Lower leg skin (tissue), 4 donors: ENCODE measurements around the gene ATP5ME. TPM values are rescaled to one million over a fixed set of nuclear protein-coding genes. Genes with fewer than 3 reads are reported as not detected.

Experiments
- DNase-seq, 2 donors: peaks; one replicate each; pipeline ENCODE4 v3.0.0-alpha.2; 2019; ENCODE audit warnings: low spot score in 2 of 2
- H3K4me3 ChIP-seq: fragments of 200-600 bp; sonication (generic); 2 replicates; pipeline ENCODE4 v1.5.1; 2017; ENCODE audit warnings: mild to moderate bottlenecking, low read depth; ENCODE audit not compliant: poor library complexity, severe bottlenecking
- CTCF ChIP-seq, 3 donors: fragments of 450-650 bp; IDR thresholded peaks; one replicate each; pipeline ENCODE4 v1.5.1; 2016; ENCODE audit warnings: antibody characterized with exemption in 3 of 3, mild to moderate bottlenecking in 3 of 3, moderate library complexity in 2 of 3
- POLR2A ChIP-seq, 2 donors: fragments of 450-650 bp; IDR thresholded peaks; one replicate each; pipeline ENCODE4 v1.6.1; 2016 to 2017; ENCODE audit warnings: antibody characterized with exemption in 2 of 2, mild to moderate bottlenecking in 1 of 2, moderate library complexity in 1 of 2
- WGBS, 2 donors: methylation state at CpG; one replicate each; pipeline ENCODE4 v1.1.5; 2018; 5-methylcytosine and 5-hydroxymethylcytosine counted together
- intact Hi-C: fragments of 100-400 bp; cut with DNase I; formaldehyde crosslinking; loops from one replicate; pipeline ENCODE4 v1.15.0; 2023; ENCODE audit warnings: low total_unique reads
- total RNA-seq, 4 donors: library from RNA; depleted of rRNA; stranded (reverse); fragments of >200 nt; gene quantifications; one replicate each; pipeline ENCODE4 v1.1.0, GENCODE V29; 2016

ATP5ME gene
- total RNA-seq, 4 donors from 2014 or later, result 38.2 to 172 (median 140) TPM

- intact Hi-C loops, result no loop called here
- H3K4me3 ChIP-seq, result no peak overlapping the region
- 48 to 78% methylated on average over 16 to 30 of the region's 58 CpGs for WGBS, 2 donors
- no peak for TF ChIP-seq POLR2A (IDR thresholded peaks at IDR 0.05)
- TF ChIP-seq CTCF (IDR thresholded peaks at IDR 0.05), result no peak
- DNase-seq, result peak in 1 of 2 donors; percentile 92
Measured at GRCh38 chr4:681736-682451, 7.8 kb upstream of the ATP5ME start.

- WGBS, 2 donors, result 28% methylated on average over 16 of the region's 62 CpGs; no CpG with 5 or more reads in 1 of the 2 donors
- intact Hi-C loops, result no loop called here
- no peak overlapping the region for H3K4me3 ChIP-seq
- TF ChIP-seq CTCF (IDR thresholded peaks at IDR 0.05), result no peak
- no peak for TF ChIP-seq POLR2A (IDR thresholded peaks at IDR 0.05)
- DNase-seq, result peak in 1 of 2 donors; percentile 96
Measured at GRCh38 chr4:680928-681645, 7.0 kb upstream of the ATP5ME start.

- TF ChIP-seq POLR2A (IDR thresholded peaks at IDR 0.05), result no peak
- TF ChIP-seq CTCF (IDR thresholded peaks at IDR 0.05), result no peak
- WGBS, 2 donors, result 50 to 85% methylated on average over 13 to 16 of the region's 17 CpGs
- no peak overlapping the region for H3K4me3 ChIP-seq
- intact Hi-C loops, result no loop called here
- DNase-seq, result peak in 1 of 2 donors; percentile 90
Measured at GRCh38 chr4:680551-680927, 6.5 kb upstream of the ATP5ME start.

- no peak for DNase-seq
- intact Hi-C loops, result no loop called here
- TF ChIP-seq CTCF (IDR thresholded peaks at IDR 0.05) (no peak), POLR2A (IDR thresholded peaks at IDR 0.05) (no peak)
- 63 to 78% methylated on average over 9 of the region's 9 CpGs for WGBS, 2 donors
- no peak overlapping the region for H3K4me3 ChIP-seq
Measured at GRCh38 chr4:680091-680490, 6.0 kb upstream of the ATP5ME start.

GRCh38 chr4:679629-680028 is 5.6 kb upstream of the ATP5ME start:
- no peak for DNase-seq
- no peak overlapping the region for H3K4me3 ChIP-seq
- intact Hi-C loops, result no loop called here
- no peak for TF ChIP-seq POLR2A (IDR thresholded peaks at IDR 0.05)
- no peak for TF ChIP-seq CTCF (IDR thresholded peaks at IDR 0.05)
- WGBS, 2 donors, result 79 to 81% methylated on average over 11 of the region's 11 CpGs
